Measurements from ENCODE around the gene TRAPPC5.

Gene TRAPPC5

GRCh38 chr19:7701049-7701653 lies 20.5 kb downstream of the TRAPPC5 start:
- DNase-seq (ENCODE audit: low read depth in 2 of 2), result no peak

DNA sequence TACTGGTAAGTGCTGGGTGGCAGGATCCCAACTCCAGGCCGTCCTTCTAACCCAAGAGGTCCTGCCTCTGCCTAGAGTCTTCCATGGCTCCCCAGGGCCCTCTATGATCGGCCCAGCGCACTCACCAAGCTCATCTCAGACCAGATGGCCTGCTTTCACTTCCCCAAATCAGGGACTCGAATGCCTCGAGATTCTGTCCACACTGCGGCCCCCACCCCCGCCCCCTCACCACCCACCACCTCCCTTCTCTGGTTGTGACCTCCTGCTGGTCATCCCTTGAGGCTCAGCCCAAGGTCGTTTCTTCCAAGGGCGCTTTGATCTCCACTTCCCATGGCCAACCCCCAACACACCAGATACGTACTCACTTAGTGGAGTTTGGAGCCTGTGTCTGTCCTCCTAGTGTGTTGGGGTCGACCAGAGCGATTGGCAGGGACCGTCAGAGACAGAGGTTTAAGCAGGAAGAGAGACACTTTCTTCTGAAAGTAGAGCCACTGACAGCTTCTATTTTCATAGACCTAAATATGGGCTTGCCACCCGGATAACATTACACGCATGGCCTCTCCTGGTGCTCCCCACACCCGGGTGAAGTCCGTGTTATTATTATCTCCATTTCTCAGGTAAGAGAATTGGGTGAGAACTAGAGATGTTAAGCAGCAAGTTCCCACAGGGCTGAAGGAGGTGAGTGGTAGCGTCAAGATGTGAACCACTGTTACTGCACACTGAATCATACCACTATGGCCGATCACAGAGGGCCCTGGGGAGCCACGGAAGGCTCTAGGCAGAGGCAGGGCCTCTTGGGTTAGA lies 21.2 kb downstream of the TRAPPC5 start, which contains the start of gene FCER2:
Gene FCER2 (minus strand): TSS at position 478 of the 804 bp plus-strand sequence. CDS start 2,371 bp downstream, outside the sequence.
- no peak for DNase-seq (ENCODE audit: low read depth in 2 of 2)

DNA sequence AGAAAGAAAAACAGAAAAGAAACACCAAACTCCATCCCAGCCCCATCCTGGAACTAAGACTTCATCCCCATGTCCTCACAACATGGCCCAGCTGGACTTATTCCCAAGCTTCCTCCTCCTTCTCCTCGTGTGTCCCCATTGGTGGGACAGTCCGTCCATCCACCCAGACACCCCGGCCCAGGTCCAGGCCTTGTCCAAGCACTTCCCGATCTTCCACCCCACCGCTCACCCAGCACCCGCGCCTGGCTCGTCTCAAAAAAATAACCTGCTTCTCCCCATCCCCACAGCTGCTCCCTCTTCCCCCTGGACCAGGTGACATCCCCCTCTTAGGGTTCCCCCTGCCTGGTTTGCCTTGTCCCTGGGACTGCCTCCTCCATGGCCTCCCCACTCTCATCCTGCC lies 22.7 kb downstream of the TRAPPC5 start:
- DNase-seq (ENCODE audit: low read depth in 2 of 2), result no peak

DNA sequence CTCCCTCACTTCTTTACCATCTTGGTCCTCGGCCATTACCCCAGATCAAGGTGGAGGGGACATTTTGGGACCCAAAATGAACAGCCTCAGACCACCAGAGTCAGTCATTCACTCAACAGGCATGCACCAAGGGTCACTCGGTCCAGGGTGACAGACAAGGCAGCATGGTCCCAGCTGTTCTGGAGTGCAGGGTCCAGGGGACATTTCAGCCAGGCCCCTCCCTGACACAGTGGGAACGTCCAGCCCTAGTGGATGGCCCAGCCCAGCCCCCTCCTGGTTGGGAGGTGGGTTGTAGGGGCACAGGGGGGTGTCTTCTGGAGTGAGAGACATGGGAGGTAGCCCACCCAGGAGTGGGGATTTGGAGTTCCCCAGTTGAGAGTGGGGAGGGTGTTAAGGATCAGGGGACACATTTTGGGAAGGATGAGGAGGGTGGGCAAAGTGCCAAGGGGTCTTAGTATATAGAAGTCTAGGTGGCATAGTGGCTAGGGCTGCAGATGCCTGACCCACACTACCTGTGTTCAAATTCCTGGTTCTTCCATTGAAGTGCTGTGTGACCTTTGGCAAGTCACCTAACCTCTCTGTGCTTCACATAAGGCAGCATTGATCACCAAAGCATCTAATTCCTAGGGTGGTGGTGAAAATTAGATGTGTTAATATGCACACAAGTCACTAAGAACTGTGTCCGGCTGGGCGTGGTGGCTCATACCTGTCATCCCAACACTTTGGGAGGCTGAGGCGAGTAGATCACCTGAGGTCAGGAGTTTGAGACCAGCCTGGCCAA lies 23.8 kb downstream of the TRAPPC5 start:
- no peak for DNase-seq (ENCODE audit: low read depth in 2 of 2)

GRCh38 chr19:7705387-7706187 lies 25.0 kb downstream of the TRAPPC5 start:
- DNase-seq (ENCODE audit: low read depth in 2 of 2), result peak; percentile 38 to 62

GRCh38 chr19:7706188-7706954 lies 25.7 kb downstream of the TRAPPC5 start:
- no peak for DNase-seq (ENCODE audit: low read depth in 2 of 2)

- no peak for DNase-seq (ENCODE audit: low read depth in 2 of 2)
Measured at GRCh38 chr19:7706955-7707456, 26.4 kb downstream of the TRAPPC5 start.

DNA sequence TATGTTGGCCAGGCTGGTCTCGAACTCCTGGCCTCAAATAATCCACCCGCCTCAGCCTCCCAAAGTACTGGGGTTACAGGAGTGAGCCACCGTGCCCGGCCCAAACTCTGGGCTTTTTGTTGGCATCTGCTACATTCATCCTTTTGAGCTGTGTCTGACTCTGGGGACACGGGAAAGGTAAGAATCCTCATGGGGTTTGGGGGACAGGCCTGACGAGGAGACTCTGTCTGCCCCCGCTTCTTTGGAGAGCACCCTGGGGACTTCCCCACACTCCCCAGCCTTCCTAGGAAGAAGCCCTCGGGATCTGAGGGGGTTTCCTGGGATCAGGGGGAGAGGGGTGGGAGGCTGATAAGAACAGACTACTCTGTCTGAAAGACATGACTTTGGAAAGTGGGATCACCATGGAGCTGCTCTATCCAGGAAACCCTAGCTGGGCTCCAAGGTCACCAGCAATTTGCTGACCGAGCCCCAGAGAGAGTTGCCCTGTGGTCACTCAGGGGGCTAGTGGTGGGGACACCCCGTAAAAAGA lies 29.4 kb downstream of the TRAPPC5 start:
- DNase-seq (ENCODE audit: low read depth in 2 of 2), result no peak

GRCh38 chr19:7710616-7711015 lies 30.0 kb downstream of the TRAPPC5 start:
- no peak for DNase-seq (ENCODE audit: low read depth in 2 of 2)

- DNase-seq (ENCODE audit: low read depth in 2 of 2), result no peak
Measured at GRCh38 chr19:7715671-7716070, 35.0 kb downstream of the TRAPPC5 start.

DNA sequence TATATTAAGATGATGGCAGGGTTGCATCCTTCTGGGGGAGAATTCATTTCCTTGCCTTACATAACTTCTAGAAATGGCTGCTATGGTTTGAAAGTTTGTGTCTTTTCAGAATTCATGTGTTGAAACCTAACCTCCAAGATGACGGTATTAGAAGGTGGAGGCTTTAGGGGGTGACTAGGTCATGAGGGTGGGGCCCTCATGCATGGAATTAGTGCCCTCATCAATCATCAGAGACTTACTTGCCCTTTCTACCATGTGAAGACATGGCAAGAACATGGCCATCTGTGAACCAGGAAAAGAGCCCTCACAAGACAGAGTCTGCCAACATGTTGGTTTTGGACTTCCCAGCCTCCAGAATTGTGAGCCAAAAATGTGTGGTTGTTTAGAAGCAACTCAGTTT lies 36.1 kb downstream of the TRAPPC5 start:
- DNase-seq (ENCODE audit: low read depth in 2 of 2), result no peak

GRCh38 chr19:7718668-7719067 lies 38.0 kb downstream of the TRAPPC5 start:
- DNase-seq (ENCODE audit: low read depth in 2 of 2), result no peak

DNA sequence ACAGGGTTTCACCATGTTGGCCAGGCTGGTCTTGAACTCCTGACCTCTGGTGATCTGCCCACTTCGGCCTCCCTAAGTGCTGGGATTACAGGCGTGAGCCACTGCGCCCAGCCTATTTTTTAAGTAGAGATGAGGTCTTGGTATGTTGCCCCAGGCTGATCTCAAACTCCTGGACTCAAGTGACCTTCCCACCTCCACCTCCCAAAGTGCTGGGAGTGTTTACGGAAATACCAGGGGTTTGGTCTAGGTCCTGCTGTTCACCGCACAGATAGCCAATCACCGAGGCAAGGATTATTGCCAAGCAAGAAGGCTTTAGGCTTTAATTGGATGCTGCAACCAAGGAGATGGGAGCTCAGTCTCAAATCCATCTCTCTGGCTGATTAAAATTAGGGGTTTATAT lies 39.7 kb downstream of the TRAPPC5 start:
- no peak for DNase-seq (ENCODE audit: low read depth in 2 of 2)

- DNase-seq (ENCODE audit: low read depth in 2 of 2), result no peak
Measured at GRCh38 chr19:7722231-7722651, 41.6 kb downstream of the TRAPPC5 start.

- DNase-seq (ENCODE audit: low read depth in 2 of 2), result no peak
Measured at GRCh38 chr19:7725791-7726190, 45.2 kb downstream of the TRAPPC5 start.

DNA sequence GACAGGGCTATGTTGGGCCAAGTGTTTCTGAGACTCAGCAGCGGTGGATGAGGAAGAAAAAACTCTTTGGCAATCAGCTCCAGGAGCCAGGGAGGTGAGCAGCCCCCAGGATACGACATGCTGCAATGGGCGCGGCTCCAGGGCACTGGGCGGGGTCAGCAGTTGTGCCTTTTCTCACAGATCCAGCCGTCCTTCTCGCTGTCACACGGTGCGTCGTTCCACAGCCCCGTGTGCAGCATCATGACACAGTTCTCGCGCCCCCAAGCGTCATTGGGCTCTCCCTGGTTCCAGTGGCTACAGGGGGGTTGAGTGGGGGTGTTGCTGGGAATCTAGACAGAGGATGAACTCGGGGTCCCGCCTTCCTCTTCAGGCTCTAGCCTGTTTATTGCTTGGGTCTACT lies 48.6 kb downstream of the TRAPPC5 start:
- no peak for DNase-seq (ENCODE audit: low read depth in 2 of 2)

DNA sequence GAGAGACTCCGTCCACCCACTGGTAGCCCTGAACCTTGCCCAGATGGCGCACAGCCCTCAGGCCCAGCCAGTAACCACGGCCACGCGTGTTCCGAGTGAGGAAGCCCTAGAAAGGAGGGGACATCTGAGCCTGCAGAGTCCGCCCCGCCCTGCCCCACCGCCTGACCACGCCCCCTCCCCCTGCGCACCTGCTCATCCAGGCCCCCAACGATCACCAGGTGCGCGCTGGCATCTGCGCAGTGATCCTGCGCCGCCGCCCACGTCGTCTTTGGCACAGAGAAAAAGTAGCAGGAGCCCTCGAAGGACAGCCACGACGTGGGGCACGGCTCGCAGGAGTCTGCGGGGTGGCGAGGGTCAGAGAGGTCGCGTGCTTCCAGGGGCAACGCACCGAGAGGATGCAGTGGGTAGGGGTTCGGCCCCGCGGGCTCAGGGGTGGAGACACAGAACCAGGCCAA lies 49.2 kb downstream of the TRAPPC5 start:
- no peak for DNase-seq (ENCODE audit: low read depth in 2 of 2)

DNA sequence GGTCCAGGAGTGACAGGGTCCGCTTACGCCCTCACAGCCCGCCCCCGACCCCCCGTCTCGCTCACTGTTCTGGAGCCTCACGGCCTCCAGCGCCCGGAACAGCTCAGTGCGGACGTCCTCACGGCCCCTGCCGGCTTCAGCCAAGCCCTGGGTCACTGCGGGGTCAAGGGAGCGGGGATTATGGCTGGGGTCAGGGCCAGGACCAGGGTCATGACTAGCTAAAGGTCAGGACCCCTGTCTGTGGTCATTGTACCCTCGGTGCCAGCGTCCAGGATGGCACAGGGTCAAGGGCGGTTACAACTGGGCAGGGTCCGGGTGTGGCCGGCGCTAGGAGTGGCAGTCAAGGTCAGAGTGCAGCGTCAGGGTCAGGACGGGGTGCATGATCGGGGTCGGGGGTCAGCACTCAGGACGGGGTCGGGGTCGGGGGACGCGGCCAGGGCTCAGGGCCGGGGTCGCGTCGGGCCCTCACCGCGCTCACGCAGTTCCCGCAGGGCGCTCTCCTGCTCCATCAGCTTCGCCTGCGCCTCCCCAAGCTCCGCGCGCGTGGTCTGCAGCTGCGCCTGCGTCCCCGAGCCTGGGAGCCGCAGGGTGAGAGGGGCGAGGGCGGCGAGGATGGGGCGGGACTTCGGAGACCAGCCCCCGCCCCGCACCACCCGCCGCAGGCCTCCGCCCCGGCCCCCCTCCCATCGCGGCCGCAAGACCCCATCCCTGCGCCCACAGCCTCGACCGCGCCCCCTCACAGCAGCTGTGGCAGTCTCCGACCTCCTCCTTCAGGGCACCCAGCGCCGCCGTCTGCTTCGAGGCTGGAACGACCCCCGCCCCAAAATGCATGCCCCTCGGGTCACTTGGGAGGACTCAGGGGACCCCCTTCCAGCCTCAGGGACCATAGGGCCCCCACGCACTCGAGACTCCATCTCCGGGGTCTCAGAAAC lies 49.9 kb downstream of the TRAPPC5 start:
- no peak for DNase-seq (ENCODE audit: low read depth in 2 of 2)

DNA sequence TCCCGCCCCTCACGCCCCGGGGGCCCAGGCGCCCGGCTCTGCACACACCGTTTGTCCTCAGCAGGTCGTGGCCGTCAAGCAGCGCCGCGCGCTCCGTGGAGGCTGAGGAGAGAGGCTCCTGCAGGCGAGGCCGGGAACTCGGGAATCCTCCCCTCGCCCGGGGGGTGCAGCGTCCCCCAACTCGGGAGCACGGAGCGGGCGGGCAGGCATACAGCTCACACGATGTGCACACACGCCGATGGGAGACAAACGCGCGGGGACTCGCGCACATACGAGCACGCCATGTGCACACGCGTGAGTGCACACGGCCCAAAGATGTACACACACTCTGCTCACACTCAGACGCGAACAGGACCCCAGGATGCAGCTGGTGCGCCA lies 50.6 kb downstream of the TRAPPC5 start:
- no peak for DNase-seq (ENCODE audit: low read depth in 2 of 2)

Measured in stimulated activated CD8-positive, alpha-beta memory T cell treated with anti-CD3 and anti-CD28 coated beads, Interleukin-15, amount 100 ng/mL, for 4 hours (primary cell).